HepG2 (cell line): Measurements from ENCODE around the gene HUNK. TPM values are rescaled to one million over a fixed set of nuclear protein-coding genes. Genes with fewer than 3 reads are reported as not detected.
A peak's percentile ranks its signal among the peaks of the same experiment; 100 is the strongest.

Experiments
- CENPT ChIP-seq: sonication (generic); formaldehyde crosslinking; IDR thresholded peaks from 2 replicates; pipeline ENCODE4 v1.8.0; 2022; ENCODE audit warnings: low read depth, mild to moderate bottlenecking, moderate library complexity, missing genetic modification reagents
- CHCHD3 ChIP-seq: sonication (generic); formaldehyde crosslinking; IDR thresholded peaks from 2 replicates; pipeline ENCODE4 v1.8.0; 2022; ENCODE audit warnings: mild to moderate bottlenecking, missing genetic modification reagents, moderate library complexity
- FOXA1 ChIP-seq, 2 experiments: fragments of 450-650 bp in 1 of 2; sonication (generic) in 1 of 2; formaldehyde crosslinking in 1 of 2; IDR thresholded peaks; 2 replicates each; pipeline versions ENCODE4 v1.4.0 to v1.6.1; 2016 to 2020; ENCODE audit warnings: missing genetic modification reagents in 1 of 2
- FOXA3 ChIP-seq: IDR thresholded peaks from 2 replicates; pipeline ENCODE4 v1.6.1; 2016; ENCODE audit warnings: missing genetic modification reagents, missing compliant biosample characterization
- GTF3A ChIP-seq: sonication (generic); formaldehyde crosslinking; conservative IDR thresholded peaks from 2 replicates; pipeline ENCODE4 v1.4.0; 2020; ENCODE audit warnings: mild to moderate bottlenecking, missing genetic modification reagents
- MYC ChIP-seq: sonication (generic); formaldehyde crosslinking; IDR thresholded peaks from 2 replicates; pipeline ENCODE4 v1.9.0; 2021; ENCODE audit warnings: missing genetic modification reagents, borderline replicate concordance
- NFYB ChIP-seq: sonication (generic); formaldehyde crosslinking; IDR thresholded peaks from 2 replicates; pipeline ENCODE4 v1.4.0; 2020; ENCODE audit warnings: missing genetic modification reagents
- NR2C2 ChIP-seq: sonication (generic); formaldehyde crosslinking; IDR thresholded peaks from 2 replicates; pipeline ENCODE4 v1.4.0; 2020; ENCODE audit warnings: missing genetic modification reagents, mild to moderate bottlenecking, moderate library complexity, borderline replicate concordance
- PATZ1 ChIP-seq: sonication (generic); formaldehyde crosslinking; IDR thresholded peaks from 2 replicates; pipeline ENCODE4 v1.4.0; 2020; ENCODE audit warnings: missing genetic modification reagents
- PCBP1 ChIP-seq: fragments of 200-400 bp; formaldehyde crosslinking; IDR thresholded peaks from 2 replicates; pipeline ENCODE4 v1.6.1; 2017; ENCODE audit warnings: mild to moderate bottlenecking, low read depth, low read length, borderline replicate concordance
- POLR2AphosphoS5 ChIP-seq: IDR thresholded peaks from 2 replicates; pipeline ENCODE4 v1.6.1; 2012; ENCODE audit warnings: low read depth, low read length
- SCMH1 ChIP-seq: sonication (generic); formaldehyde crosslinking; IDR thresholded peaks from 2 replicates; pipeline ENCODE4 v1.9.0; 2021; ENCODE audit warnings: missing genetic modification reagents, mild to moderate bottlenecking, borderline replicate concordance
- SKI ChIP-seq: fragments of 450-650 bp; IDR thresholded peaks from one replicate; pipeline ENCODE4 v1.6.1; 2018; ENCODE audit warnings: mild to moderate bottlenecking; ENCODE audit not compliant: partially characterized antibody
- STAG1 ChIP-seq: sonication (generic); formaldehyde crosslinking; IDR thresholded peaks from 2 replicates; pipeline ENCODE4 v1.4.0; 2020; ENCODE audit warnings: missing genetic modification reagents
- TCF7 ChIP-seq: sonication (generic); IDR thresholded peaks from 2 replicates; pipeline ENCODE4 v1.6.1; 2016; ENCODE audit warnings: antibody characterized with exemption, low read depth
- U2AF2 ChIP-seq: fragments of 200-400 bp; formaldehyde crosslinking; IDR thresholded peaks from 2 replicates; pipeline ENCODE4 v1.6.1; 2017; ENCODE audit warnings: low read depth, mild to moderate bottlenecking, low read length
- ZFX ChIP-seq: sonication (generic); formaldehyde crosslinking; IDR thresholded peaks from 2 replicates; pipeline ENCODE4 v1.4.0; 2020; ENCODE audit warnings: mild to moderate bottlenecking, low read depth, missing genetic modification reagents, moderate library complexity
- ZGPAT ChIP-seq: IDR thresholded peaks from 2 replicates; pipeline ENCODE4 v1.6.1; 2016; ENCODE audit warnings: mild to moderate bottlenecking
- ZNF441 ChIP-seq: sonication (generic); formaldehyde crosslinking; IDR thresholded peaks from 2 replicates; pipeline ENCODE4 v1.7.0; 2021; ENCODE audit warnings: missing genetic modification reagents, borderline replicate concordance
- ZNF761 ChIP-seq: sonication (generic); formaldehyde crosslinking; conservative IDR thresholded peaks from 2 replicates; pipeline ENCODE4 v1.4.0; 2020; ENCODE audit warnings: mild to moderate bottlenecking, missing genetic modification reagents
- ZNF883 ChIP-seq: sonication (generic); formaldehyde crosslinking; IDR thresholded peaks from 2 replicates; pipeline ENCODE4 v1.5.1; 2020; ENCODE audit warnings: mild to moderate bottlenecking, missing genetic modification reagents; ENCODE audit errors: not compliant biosample characterization
- polyA plus RNA-seq, 8 experiments: library from polyadenylated mRNA; depleted of rRNA in 3 of 8; stranded (reverse) in 7 of 8; unstranded in 1 of 8; fragments of >200 nt; fragmentation: Illumina TruSeq in 4 of 8; extraction: Trizol in 4 of 8; gene quantifications; 2 replicates each; pipeline versions ENCODE4 v1.2.1 to v1.2.3, GENCODE V29; 2011 to 2016; ENCODE audit warnings: low read depth in 4 of 8, missing spikeins in 1 of 8, mixed read lengths in 1 of 8; ENCODE audit not compliant: insufficient read depth in 1 of 8
- total RNA-seq, 5 experiments: library from RNA; depleted of rRNA; stranded (reverse); fragments of >200 nt; fragmentation: Illumina TruSeq; extraction: Trizol; gene quantifications; 2 replicates each; pipeline ENCODE4 v1.2.3, GENCODE V29; 2016; ENCODE audit warnings: low read depth in 1 of 5
- TF ChIP-seq, protein P1 (sequence below): sonication (generic); formaldehyde crosslinking; IDR thresholded peaks from 2 replicates; pipeline ENCODE4 v1.4.0; 2020; ENCODE audit warnings: missing genetic modification reagents, borderline replicate concordance
- TF ChIP-seq, protein P2 (sequence below): sonication (generic); formaldehyde crosslinking; conservative IDR thresholded peaks from 2 replicates; pipeline ENCODE4 v1.4.0; 2020; ENCODE audit warnings: missing genetic modification reagents
- TF ChIP-seq, protein P3 (sequence below): sonication (generic); formaldehyde crosslinking; IDR thresholded peaks from 2 replicates; pipeline ENCODE4 v1.8.1; 2023; ENCODE audit warnings: mild to moderate bottlenecking, moderate library complexity, missing genetic modification reagents

HUNK gene
- total and polyA plus RNA-seq, 2 of the 13 experiments (the other 11 are each of a cell fraction or from before 2014, with no cell fraction given), result 1.8 to 1.9 TPM

DNA sequence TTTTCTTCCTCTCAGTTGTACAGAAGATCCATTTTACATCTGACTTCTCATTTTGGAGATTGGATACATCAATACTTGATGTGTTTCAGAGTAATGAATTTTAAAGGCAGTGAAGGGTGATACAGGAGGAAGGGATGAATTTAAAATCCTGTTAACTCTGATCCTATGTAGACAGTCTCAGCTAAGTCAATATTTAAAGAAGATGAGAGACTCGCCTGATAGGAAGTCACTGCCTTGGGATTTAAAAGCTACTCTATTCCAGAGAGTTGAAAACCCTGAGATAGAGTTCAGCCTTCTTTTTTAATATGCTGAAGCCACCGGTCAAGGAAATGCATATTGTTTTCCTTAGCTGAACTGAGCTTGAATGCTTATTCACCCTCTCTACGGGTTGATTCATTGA, 42.7 kb downstream of the HUNK start (continued):
- TF ChIP-seq, protein P1, sequence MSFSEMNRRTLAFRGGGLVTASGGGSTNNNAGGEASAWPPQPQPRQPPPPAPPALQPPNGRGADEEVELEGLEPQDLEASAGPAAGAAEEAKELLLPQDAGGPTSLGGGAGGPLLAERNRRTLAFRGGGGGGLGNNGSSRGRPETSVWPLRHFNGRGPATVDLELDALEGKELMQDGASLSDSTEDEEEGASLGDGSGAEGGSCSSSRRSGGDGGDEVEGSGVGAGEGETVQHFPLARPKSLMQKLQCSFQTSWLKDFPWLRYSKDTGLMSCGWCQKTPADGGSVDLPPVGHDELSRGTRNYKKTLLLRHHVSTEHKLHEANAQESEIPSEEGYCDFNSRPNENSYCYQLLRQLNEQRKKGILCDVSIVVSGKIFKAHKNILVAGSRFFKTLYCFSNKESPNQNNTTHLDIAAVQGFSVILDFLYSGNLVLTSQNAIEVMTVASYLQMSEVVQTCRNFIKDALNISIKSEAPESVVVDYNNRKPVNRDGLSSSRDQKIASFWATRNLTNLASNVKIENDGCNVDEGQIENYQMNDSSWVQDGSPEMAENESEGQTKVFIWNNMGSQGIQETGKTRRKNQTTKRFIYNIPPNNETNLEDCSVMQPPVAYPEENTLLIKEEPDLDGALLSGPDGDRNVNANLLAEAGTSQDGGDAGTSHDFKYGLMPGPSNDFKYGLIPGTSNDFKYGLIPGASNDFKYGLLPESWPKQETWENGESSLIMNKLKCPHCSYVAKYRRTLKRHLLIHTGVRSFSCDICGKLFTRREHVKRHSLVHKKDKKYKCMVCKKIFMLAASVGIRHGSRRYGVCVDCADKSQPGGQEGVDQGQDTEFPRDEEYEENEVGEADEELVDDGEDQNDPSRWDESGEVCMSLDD (CRISPR knock-in tag), result no peak
- TF ChIP-seq, protein P2, sequence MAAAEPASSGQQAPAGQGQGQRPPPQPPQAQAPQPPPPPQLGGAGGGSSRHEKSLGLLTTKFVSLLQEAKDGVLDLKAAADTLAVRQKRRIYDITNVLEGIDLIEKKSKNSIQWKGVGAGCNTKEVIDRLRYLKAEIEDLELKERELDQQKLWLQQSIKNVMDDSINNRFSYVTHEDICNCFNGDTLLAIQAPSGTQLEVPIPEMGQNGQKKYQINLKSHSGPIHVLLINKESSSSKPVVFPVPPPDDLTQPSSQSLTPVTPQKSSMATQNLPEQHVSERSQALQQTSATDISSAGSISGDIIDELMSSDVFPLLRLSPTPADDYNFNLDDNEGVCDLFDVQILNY (CRISPR knock-in tag), result no peak
- no peak for TF ChIP-seq NFYB
- no peak for TF ChIP-seq ZNF883 (CRISPR knock-in tag)
- no peak for TF ChIP-seq ZFX (CRISPR knock-in tag)
- no peak for TF ChIP-seq FOXA1 (IDR thresholded peaks at IDR 0.05)
- TF ChIP-seq FOXA1 (CRISPR knock-in tag; IDR thresholded peaks at IDR 0.05), result peak; percentile 76
- no peak for TF ChIP-seq CHCHD3 (CRISPR knock-in tag)
- no peak for TF ChIP-seq GTF3A (CRISPR knock-in tag)
- no peak for TF ChIP-seq NR2C2
- TF ChIP-seq ZNF441 (CRISPR knock-in tag), result no peak
- TF ChIP-seq, protein P3, sequence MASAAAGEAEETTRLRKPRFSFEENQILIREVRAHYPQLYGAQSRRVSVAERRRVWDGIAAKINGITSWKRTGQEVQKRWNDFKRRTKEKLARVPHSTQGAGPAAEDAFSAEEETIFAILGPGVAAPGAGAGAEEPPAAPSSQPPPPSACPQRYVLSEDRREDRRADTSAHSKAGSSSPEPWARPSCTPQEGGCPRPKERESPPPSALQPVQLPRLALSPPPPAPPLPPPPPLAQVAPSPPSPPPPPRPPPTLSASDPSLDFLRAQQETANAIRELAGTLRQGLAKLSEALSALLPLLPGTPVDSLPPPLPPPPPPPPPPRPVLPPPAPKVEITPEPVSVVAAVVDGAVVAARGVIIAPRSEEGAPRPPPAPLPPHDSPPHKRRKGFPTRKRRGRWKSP (CRISPR knock-in tag), result no peak
- TF ChIP-seq MYC (CRISPR knock-in tag), result no peak
- TF ChIP-seq TCF7, result peak; percentile 19; the same call in 1 of the 2 replicates
- no peak for TF ChIP-seq PATZ1 (CRISPR knock-in tag)
- TF ChIP-seq FOXA3 (CRISPR knock-in tag), result peak; percentile 78
- TF ChIP-seq POLR2AphosphoS5, result no peak
- peak; percentile 10 for TF ChIP-seq SKI
- TF ChIP-seq SCMH1, result no peak
- TF ChIP-seq U2AF2, result no peak
- no peak for TF ChIP-seq ZGPAT (CRISPR knock-in tag)
- TF ChIP-seq PCBP1, result no peak
- TF ChIP-seq ZNF761 (CRISPR knock-in tag), result no peak
- no peak for TF ChIP-seq CENPT (CRISPR knock-in tag)
- no peak for TF ChIP-seq STAG1
